ENCODE measurements around the gene PRR5.

The PRR5 gene

DNA sequence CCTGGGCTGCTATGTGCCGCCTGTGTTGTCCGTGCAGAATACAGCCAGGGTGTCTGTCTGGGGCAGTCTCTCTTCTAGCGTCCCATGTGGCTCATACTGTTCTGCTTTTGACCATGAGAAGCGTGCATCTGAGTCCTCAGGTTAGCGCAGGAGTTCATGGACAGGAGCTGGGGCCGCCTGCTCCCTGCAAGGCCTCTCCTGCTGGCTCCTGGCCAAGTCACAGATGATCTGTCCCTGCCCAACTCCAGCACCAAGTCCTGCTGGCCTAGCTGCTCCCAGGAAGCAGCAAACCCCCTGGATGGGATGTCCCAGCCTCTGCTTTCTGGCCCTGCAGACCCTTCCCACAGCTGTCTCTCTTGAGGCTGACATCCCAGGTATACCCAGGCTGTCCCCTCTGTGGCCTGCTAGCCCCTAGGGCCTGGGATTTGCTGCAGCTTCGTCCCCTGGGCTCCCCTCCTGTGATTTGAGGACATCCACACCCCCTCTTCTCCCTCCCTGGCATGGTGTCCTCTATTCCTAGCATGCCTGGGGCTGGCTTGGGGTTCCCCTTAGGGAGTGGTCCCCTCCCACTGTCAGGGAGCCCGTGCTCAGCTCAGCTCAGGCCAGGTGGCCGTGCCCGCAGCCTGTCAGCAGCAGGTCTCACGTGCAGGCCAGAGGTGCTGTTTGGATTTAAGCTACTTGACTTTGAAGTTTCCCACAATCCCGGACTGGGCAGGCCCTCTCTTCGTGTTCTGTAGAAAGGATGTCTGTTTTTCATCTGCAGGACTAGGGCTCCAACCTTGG, 17.8 kb downstream of the PRR5 start:
- DNase-seq: no peak

DNA sequence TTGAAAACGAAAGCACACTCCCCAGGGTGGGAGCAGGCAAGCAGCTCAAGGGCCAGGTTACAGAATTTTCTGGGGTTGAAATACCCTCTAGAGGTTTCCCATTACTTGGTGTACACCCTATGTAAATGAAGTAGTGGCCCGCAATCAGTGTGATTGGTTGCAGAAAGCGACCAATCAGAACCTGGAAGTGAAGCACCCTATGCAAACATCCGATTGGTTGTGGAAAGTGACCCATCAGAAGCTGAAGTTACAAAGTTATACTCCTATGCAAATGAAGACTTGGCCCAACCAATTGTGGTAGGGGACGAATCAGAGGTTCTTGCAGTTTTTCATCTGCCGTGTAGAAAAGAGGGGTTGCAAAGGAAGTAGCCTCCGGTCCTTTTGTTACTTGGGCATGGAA, 19.2 kb downstream of the PRR5 start:
- DNase-seq: no peak

DNA sequence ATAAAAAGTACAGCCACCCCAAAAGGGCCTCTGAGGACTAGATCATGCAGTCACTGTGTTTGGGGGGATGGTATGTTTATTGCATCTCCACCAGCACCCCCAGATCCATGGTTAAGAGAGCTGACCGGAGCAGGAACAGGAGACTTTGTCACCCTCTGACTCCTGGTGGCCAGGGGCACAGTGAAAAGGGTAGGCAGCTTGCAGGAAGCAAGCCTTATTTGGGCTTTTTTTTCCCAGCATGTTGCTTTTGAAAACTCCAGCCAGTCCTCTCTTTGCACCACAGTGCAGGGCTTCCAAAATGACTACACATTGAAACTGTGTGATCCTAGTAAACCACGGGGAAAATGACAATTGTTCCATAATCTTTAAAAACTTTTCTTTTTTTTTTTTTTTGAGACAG, 20.6 kb downstream of the PRR5 start:
- DNase-seq: no peak

DNA sequence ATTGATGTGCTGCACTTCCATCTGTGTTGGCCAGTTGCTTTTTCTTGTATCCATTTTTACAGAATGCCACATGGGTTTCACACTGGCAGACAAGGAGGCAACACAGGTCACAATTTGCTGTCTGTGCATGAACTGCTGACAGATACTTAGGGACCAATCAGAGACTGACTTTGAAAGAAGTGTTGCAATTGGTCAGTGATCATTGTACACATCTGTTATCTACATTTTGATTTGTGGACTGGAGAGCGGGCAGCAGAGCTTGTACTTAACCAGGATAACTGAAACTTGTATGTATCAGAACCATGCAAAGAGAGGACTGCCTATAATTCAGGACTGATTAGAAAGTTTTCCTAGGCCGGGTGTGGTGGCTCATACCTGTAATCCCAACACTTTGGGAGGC, 21.8 kb downstream of the PRR5 start:
- DNase-seq: peak; percentile 32

DNA sequence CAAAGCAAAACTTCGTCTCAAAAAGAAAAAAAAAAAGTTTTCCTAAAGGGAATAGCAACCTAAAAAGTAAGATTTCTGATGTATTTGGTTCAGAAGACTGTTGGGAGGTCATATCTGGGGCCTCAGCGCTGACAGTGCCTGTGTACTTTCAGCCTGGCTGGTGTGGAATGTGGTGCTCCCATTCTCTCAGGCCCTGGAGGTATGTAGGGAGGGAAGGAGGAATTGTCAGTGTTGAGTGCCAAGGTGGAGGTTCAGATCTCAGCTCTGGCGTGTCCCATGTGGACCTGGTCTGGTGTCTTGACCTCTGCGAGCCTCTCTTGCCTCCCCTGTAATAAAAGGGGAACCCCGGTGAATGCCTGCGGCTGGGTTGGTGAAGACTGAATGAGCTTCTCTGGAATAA, 22.4 kb downstream of the PRR5 start:
- DNase-seq: no peak

DNA sequence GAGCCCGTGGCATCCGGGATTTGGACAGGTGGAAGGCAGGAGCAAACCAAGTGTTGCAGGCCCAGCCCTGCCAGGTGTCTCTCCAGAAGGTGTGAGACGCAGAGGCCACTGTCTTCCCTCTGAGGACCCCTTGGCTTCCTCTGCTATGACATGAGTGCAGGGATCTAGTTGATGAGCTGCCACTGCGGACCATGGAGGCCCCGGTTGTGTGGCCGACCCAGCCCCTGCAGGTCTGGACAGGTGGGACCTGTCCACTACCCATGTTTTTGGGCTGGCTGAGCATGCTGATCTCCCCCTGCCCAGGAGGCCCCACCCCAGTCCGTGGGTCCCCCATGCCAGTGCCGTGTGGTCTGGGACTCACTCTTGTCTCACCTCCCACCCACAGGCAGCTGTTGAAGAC, 22.9 kb downstream of the PRR5 start:
- DNase-seq: no peak

DNA sequence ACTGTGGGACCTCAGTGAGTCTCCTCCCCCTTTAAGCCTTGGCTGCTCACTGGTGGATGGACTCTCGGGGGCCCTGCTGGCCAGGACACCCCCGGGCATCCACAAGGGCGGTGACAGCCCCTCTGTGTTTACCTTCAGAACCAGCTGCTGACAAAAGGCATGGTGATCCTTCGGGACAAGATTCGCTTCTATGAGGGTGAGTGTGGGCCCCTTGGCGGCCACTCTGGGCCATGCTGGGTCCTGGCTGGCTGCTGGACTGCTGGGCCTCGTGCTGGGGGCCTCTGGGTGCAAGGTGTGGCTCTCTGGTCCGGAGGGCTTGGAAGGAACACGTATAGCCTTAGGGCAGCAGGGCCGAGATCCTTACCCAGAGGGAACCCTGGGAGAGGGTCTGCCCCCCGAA, 24.4 kb downstream of the PRR5 start:
- DNase-seq: no peak

DNA sequence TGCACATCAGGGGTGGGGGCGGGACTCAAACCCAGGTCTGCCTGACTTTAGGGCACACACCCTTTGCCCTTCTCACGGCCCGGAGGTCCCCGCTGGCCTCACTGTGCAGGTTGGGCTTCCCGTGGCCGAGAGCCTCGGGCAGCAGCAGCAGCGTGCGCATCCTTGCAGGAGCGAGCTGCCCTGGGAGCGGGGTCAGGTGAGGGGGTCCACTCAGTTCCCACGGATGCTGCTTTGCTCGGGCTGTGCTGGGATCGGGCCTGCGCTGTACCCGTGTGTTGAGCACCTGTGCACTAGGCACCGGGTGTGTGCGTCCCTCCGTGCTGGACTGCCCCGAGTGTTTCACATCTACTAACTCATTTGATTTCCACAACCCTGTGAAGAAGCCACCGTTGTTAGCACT, 25.1 kb downstream of the PRR5 start:
- no peak for DNase-seq

DNA sequence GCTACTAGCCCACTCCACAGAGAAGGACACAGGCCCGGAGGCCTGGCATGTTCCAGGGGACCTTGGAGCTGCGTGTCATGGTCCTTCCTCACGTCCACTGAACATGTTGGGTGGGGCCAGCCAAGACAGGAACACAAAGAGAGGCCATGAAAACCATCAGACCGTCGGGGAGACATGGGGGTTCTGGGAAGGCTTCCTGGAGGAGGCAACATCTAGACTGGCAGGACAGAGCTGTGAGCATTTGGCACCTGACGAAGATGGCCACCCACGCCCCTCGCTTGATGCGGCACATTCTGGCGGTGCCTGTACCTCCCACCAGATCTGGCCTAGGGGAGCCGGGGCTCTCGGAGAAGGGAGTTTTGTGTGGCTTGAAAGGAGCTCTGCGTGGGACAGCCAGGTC, 25.7 kb downstream of the PRR5 start:
- DNase-seq: no peak

DNA sequence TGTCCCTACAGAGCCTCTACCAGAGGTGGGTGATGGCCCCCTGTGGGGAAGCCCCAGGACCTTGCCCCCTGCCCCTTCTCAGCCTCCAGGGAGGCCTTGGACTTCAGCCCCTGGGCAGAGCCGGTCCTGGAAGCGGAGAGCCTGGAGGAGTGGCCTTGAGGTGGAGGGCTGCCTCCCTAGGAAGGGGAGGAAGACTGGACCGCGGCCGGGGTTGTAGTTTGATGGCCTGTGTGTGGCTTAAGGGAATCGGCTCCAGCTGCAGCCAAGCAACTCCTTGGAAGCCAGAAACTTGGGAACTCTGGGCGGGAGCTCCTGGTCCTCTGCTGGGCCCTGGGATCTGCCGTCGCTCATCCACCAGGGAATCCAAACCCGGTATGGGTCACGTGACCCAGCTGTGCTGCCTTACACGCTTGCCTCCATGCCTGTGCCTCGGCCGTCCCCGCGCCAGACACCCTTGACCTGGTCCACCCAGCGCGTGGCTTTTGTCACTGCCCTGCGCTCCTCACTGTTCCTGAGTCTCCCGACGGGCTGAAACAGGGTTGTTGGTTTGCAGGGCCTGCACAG, 26.8 kb downstream of the PRR5 start:
- no peak for DNase-seq

DNA sequence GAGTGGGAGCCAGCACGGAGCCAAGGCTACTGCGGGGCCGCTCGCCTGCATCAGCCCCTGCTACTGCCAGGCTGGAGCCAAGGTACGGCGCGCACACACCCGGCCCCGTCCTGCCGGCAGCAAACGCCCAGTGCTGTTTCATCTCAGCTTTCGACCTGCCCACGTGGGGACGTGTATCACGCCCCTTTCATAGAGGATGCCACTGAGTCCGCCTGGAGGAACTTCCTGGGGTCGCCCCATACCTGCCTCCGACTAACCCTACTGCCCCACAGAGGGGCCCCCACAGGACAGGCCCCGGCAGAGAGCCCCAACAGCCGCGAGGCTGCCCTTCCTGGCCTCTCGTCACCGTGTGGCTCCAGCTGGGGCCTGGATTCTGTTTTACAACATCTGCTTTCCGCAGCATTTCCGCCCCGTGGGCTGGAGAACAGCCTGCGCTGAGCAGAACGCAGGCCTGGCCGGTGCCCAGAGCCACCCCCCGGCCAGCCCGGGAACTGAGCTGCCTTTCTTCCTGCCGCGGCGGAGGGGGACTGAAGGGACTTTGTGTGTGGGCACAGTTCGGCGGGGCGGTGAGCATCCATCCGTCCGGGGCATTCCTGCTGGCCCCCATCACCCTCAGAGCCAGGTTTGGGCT, 27.5 kb downstream of the PRR5 start:
- DNase-seq: no peak

DNA sequence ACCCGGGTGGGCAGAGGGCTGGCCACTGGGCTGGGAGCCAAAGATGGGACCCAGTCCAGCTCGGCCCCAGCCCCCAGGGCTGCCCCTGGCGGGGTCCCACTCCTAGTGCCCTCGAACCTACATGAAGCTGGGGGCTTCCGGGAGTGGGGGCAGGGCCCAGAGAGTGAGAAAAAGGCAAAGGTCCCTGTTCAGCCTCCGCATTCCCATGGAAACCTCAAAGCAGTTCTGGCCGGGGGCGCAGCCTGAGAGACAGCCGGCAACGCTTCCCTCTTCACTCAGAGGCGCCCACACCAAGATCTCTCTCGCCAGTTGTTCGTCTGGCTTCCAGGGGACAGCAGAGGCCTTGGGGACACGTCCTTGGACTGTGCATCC, 28.0 kb downstream of the PRR5 start:
- no peak for DNase-seq

DNA sequence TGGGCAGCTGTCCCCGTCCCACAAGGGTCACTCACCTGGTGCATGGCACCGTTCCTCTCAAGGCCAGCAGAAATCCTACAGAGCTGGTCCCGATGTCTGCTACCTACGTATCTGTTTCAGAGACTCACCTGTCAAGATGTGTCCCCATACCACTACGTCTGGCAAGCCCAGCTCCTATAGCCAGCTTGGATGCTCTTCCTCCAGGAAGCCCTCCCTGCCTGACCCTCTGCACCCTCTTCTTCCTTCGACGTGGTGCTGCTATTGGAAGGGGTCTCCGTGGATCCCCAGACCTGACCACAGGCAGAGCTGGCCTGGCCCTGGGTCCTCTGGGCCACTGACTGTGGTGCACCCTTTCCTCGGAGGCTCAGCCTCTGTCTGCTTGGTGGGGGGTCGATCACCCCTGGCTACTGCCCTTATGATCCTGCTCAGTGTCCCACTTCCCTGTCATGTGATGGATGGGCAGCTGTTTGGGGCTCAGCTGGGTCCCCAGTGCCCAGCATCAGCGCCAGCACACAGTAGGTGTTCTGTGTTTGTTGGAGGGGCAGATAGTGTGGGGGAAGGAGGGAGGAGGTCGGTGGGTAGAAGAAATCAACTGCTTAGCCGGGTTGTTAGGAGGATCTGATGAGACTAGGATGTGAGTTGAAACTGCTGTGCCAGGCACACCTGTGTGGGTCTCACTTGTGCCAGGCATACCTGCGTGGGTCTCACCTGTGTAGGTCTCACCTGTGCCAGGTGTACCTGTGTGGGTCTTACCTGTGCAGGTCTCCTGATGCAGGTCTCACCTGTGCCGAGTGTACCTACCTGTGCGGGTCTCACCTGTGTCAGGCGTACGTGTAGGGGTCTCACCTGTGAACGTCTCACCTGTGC, 28.7 kb downstream of the PRR5 start:
- no peak for DNase-seq

DNA sequence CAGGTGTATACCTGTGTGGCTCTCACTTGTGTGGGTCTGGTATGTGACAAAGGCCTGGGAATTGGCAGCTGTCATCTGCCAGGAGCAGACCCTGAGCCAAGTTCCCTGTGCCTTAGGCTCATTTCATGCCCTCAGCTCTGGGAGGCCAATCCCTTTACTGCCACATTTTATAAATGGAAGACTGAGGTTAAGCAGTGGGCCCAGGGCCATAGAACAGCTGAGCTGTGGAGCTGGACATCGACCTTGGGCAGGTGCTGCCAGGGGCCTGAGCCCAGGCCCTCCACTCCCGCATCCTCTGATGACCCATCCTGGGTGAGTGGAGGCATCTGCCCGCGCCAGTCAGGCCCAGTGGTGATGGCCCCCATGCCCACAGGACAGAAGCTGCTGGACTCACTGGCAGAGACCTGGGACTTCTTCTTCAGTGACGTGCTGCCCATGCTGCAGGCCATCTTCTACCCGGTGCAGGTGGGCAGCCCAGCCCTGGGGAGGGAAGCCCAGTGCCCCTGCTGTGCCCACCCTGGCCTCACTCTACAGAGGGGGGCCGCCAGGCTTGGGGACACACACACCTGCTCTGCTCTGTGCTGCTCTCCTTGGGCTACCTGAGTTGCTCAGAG, 29.5 kb downstream of the PRR5 start:
- DNase-seq: no peak

DNA sequence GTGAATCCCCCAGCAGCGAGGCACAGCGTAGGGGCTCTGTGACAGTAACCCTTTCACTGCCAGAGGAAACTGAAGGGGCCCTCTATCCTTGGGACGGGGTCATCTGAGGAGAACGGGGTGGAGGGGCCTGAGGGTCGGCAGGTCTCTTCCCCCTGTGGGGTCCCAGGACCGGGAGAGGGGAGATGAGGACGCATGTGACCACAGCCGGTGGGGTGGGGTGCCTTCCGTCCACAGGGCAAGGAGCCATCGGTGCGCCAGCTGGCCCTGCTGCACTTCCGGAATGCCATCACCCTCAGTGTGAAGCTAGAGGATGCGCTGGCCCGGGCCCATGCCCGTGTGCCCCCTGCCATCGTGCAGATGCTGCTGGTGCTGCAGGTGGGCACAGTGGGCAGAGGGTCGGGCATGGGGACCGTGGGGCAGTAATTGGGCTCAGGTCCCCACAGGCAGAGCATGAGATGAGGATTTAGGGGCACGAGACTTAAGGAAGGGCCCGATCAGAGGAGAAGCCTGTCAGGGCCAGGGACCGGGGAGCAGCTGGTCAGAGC, 30.1 kb downstream of the PRR5 start:
- no peak for DNase-seq

DNA sequence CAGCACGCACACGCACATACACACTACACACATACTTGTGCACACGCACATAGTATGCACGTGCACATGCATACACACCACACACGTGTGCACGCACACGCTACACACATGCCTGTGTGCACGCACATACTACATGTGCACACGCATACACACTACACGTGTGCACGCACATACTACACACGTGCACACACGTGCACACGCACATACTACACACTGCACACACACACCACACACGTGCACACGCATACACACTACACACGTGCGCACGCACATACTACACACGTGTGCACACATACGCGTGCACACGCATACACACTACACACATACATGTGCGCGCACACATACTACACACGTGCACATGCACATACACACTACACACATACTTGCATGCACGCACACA, 30.7 kb downstream of the PRR5 start:
- DNase-seq: no peak

DNA sequence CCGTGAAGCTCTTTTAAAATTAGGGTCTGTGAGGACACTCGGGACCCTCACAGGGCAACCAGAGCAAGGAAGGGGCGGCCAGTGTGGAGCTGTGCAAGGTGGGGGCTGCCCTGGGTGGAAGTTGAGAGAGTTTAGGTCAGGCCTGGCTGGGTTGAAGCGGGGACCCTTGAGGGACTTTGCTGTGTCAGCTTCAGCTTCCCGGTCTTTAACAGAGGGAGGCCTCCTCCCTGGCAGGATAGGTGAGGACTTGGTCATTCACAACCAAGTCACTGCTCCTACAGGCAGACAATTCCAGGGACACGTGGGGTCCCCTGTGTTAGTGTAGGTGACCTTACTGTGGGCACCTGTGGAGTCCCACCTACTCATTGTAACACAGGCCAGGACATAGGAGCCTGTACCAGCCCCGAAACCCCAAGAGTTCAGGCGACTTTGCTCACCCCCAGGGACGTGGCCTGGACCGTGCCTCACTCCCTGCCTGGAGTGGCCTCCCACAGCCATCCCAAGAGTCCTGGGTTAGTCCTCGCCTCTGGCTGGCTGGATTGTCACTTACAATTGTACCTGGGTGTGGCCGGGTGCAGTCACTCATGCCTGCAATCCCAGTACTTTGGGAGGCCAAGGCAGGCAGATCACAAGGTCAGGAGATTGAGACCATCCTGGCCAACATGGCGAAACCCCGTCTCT, 31.6 kb downstream of the PRR5 start:
- no peak for DNase-seq

DNA sequence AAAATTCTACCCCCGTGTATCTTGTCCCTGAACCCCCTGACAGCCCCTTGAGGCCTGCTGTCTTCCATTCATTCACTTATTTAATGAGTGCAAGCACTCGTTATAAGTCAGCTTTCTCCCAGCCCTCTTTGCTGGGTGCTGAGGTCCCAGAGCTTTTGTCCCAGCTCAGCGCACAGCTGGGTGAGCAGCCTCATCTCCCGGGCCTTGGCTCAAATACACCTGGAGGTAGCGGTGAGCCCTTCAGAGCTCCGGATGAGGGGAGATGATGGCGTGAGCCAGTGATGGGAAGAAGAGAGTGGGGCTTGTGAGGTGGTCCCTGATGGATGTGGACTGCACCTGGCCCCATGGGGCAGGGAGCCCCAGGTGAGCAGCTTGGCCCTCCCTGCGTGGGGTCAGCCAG, 32.3 kb downstream of the PRR5 start:
- DNase-seq: no peak

DNA sequence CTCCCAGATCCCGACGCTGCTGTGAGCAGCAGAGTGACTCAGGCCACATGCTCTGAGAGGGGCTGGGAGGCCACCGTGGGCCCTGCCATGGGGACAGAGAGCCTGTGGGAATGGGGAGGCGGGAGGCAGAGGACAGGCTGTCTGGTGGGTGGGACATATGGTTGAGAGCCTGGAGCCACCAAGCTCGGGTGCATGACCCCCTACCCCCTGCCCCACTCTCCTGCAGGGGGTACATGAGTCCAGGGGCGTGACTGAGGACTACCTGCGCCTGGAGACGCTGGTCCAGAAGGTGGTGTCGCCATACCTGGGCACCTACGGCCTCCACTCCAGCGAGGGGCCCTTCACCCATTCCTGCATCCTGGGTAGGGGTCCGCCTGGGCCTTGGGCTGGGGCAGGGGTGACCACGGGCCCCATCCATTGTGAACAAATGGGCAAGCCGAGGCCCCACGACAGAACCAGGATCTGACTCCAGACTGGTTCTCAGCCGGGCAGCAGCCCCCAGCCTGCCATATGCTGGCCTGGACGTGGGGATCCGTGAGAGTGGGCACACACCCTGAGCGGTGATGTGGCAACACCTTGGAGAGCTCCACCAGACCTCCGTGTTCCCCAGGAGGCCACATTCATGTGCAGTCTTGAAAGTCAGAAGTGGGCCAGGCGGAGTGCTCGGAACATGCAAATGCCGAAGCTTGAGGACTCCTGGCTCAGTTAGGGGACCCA, 33.0 kb downstream of the PRR5 start:
- DNase-seq: no peak

DNA sequence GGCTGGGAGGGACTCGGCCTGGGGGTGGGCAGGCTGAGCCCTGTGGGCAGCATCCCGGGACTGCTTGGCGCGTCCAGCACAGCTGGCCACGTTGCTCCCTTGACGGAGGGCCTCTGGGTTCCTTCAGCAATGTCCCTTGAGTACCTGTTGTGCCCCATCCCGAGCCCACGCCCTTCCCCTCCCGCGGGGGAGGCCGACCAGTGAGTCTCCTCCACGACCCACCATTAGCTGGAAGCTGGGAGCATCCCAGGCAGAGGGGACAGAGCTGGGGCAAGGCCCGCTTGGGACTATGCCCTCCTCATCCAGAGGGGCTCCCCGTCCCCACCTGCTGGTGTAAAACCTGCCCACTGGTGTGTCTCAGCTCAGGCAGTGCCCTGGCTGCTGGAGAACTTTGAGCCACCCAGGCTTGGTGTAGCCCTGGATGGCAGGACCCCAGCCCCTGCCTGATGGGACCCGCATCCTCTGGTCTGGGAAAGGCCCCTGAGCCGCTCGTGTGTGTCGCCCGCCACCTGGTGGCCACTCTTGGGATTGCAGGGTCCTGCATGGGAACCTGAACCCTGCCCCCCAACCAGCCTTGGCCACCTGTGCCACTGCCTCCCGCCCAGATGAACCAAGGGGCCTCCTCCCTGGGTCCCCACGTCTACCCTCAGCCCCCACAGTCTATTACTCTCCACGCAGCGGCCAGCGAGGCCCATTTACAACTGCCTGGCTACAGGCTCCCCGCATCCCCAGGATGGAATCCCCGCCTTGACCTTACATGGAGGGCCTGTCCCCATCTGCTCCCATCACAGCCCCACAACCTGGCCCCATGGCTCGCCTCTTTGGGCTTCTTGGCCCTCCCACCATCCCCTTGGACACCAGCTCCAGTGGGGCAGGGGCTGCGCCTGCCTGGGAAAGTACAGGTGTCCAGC, 33.8 kb downstream of the PRR5 start:
- peak; percentile 88 for DNase-seq
